Thymus (tissue), 11 donors: ENCODE results near the gene TRIM26. TPM values are rescaled to one million over a fixed set of nuclear protein-coding genes. Genes with fewer than 3 reads are reported as not detected.

Experiments used
- DNase-seq, 9 donors: peaks; one replicate each; pipeline ENCODE4 v3.0.0-alpha.2; 2013; ENCODE audit warnings: low spot score in 9 of 9, low read depth in 6 of 9, missing footprints in 1 of 9
- H3K27ac ChIP-seq, 2 donors: one replicate each; pipeline ENCODE4 v1.5.1; 2013; ENCODE audit warnings: control low read depth in 1 of 2, low read depth in 1 of 2, low read length in 1 of 2, mild to moderate bottlenecking in 1 of 2, moderate library complexity in 1 of 2
- H3K27me3 ChIP-seq, 2 donors: one replicate each; pipeline ENCODE4 v1.5.1; 2013; ENCODE audit warnings: low read length in 1 of 2; ENCODE audit not compliant: control insufficient read depth in 2 of 2, insufficient read depth in 1 of 2
- H3K36me3 ChIP-seq, 2 donors: one replicate each; pipeline ENCODE4 v1.5.1; 2013; ENCODE audit warnings: low read length in 1 of 2, mild to moderate bottlenecking in 1 of 2, moderate library complexity in 1 of 2; ENCODE audit not compliant: control insufficient read depth in 2 of 2, insufficient read depth in 2 of 2
- H3K4me1 ChIP-seq, 2 donors: one replicate each; pipeline ENCODE4 v1.5.1; 2013; ENCODE audit warnings: low read length in 2 of 2; ENCODE audit not compliant: control insufficient read depth in 2 of 2, insufficient read depth in 2 of 2
- H3K4me3 ChIP-seq, 2 donors: one replicate each; pipeline ENCODE4 v1.5.1; 2013; ENCODE audit warnings: low read length in 2 of 2, control low read depth in 1 of 2, mild to moderate bottlenecking in 1 of 2
- H3K9me3 ChIP-seq, 2 donors: one replicate each; pipeline ENCODE4 v1.5.1; 2013; ENCODE audit warnings: low read length in 1 of 2, mild to moderate bottlenecking in 1 of 2; ENCODE audit not compliant: control insufficient read depth in 2 of 2, insufficient read depth in 1 of 2
- WGBS: extraction: QIAGEN DNeasy Blood & Tissue Kit; methylation state at CpG from one replicate; pipeline ENCODE4 v1.1.7; 2013; 5-methylcytosine and 5-hydroxymethylcytosine counted together
- polyA plus RNA-seq: library from polyadenylated mRNA; stranded (reverse); fragments of 200-250 nt; gene quantifications from one replicate; pipeline ENCODE4 v1.2.3, GENCODE V29; 2013
- total RNA-seq: library from RNA; stranded (reverse); fragments of 120-200 nt; gene quantifications from one replicate; pipeline ENCODE4 v1.2.4, GENCODE V29; 2013
- donor health status: healthy.

TRIM26 gene
- total and polyA plus RNA-seq, 2 donors: 19.7 to 31.3 TPM

- no peak for DNase-seq
- WGBS: 94% methylated on average over 17 of the region's 17 CpGs
- H3K27ac ChIP-seq: no peak overlapping the region
- no peaks in the 10 kb centered on the region for H3K36me3 ChIP-seq
- H3K4me3 ChIP-seq: no peak overlapping the region
- peaks cover 0 to 3% of the 10 kb centered on the region in 2 donors for H3K9me3 ChIP-seq
- no peaks in the 10 kb centered on the region for H3K27me3 ChIP-seq
- H3K4me1 ChIP-seq: peaks cover 0 to 5% of the 10 kb centered on the region in 2 donors
Measured at GRCh38 chr6:30160008-30160784, 53.0 kb downstream of the TRIM26 start.

- H3K4me1 ChIP-seq: peaks cover 0 to 5% of the 10 kb centered on the region in 2 donors
- no peak overlapping the region for H3K27ac ChIP-seq
- 85% methylated on average over 3 of the region's 3 CpGs for WGBS
- peaks cover 0 to 3% of the 10 kb centered on the region in 2 donors for H3K9me3 ChIP-seq
- H3K4me3 ChIP-seq: no peak overlapping the region
- DNase-seq: no peak
- no peaks in the 10 kb centered on the region for H3K36me3 ChIP-seq
- no peaks in the 10 kb centered on the region for H3K27me3 ChIP-seq
Measured at GRCh38 chr6:30158475-30159040, 54.6 kb downstream of the TRIM26 start.

- Histone ChIP-seq H3K36me3 (no peaks in the 10 kb centered on the region), H3K9me3 (peaks cover 0 to 3% of the 10 kb centered on the region in 2 donors), H3K4me3 (no peak overlapping the region), H3K27ac (no peak overlapping the region), H3K27me3 (no peaks in the 10 kb centered on the region), H3K4me1 (peaks cover 0 to 2% of the 10 kb centered on the region in 2 donors)
- DNase-seq: no peak
- 97% methylated on average over 2 of the region's 2 CpGs for WGBS
Measured at GRCh38 chr6:30157999-30158398, 55.2 kb downstream of the TRIM26 start.

- Histone ChIP-seq H3K27ac (no peak overlapping the region), H3K4me1 (no peaks in the 10 kb centered on the region), H3K27me3 (no peaks in the 10 kb centered on the region), H3K4me3 (no peak overlapping the region), H3K36me3 (no peaks in the 10 kb centered on the region), H3K9me3 (peaks cover 0 to 3% of the 10 kb centered on the region in 2 donors)
- DNase-seq: no peak
Measured at GRCh38 chr6:30157581-30157980, 55.6 kb downstream of the TRIM26 start.

GRCh38 chr6:30156774-30157173, 56.4 kb downstream of the TRIM26 start:
- Histone ChIP-seq H3K27me3 (no peaks in the 10 kb centered on the region), H3K36me3 (no peaks in the 10 kb centered on the region), H3K4me3 (no peak overlapping the region), H3K9me3 (peaks cover 0 to 3% of the 10 kb centered on the region in 2 donors), H3K27ac (no peak overlapping the region), H3K4me1 (no peaks in the 10 kb centered on the region)
- 96% methylated on average over 9 of the region's 9 CpGs for WGBS
- no peak for DNase-seq

GRCh38 chr6:30156262-30156599, 57.0 kb downstream of the TRIM26 start:
- WGBS: 52% methylated on average over 4 of the region's 4 CpGs
- DNase-seq: no peak
- no peak overlapping the region for H3K27ac ChIP-seq

GRCh38 chr6:30155520-30156261, 57.5 kb downstream of the TRIM26 start:
- no peaks in the 10 kb centered on the region for H3K36me3 ChIP-seq
- no peaks in the 10 kb centered on the region for H3K4me1 ChIP-seq
- H3K4me3 ChIP-seq: no peak overlapping the region
- WGBS: 98% methylated on average over 2 of the region's 2 CpGs
- peaks cover 0 to 3% of the 10 kb centered on the region in 2 donors for H3K9me3 ChIP-seq
- no peaks in the 10 kb centered on the region for H3K27me3 ChIP-seq
- no peak overlapping the region for H3K27ac ChIP-seq
- DNase-seq: no peak

More at GRCh38 chr6:30156262-30156599, 57.0 kb downstream of the TRIM26 start:
- no peaks in the 10 kb centered on the region for H3K36me3 ChIP-seq
- H3K4me1 ChIP-seq: no peaks in the 10 kb centered on the region
- peaks cover 0 to 3% of the 10 kb centered on the region in 2 donors for H3K9me3 ChIP-seq
- H3K4me3 ChIP-seq: no peak overlapping the region
- no peaks in the 10 kb centered on the region for H3K27me3 ChIP-seq

GRCh38 chr6:30154709-30155519, 58.3 kb downstream of the TRIM26 start:
- no peaks in the 10 kb centered on the region for H3K36me3 ChIP-seq
- H3K27me3 ChIP-seq: no peaks in the 10 kb centered on the region
- no peak overlapping the region for H3K4me3 ChIP-seq
- H3K27ac ChIP-seq: no peak overlapping the region
- H3K9me3 ChIP-seq: peaks cover 0 to 3% of the 10 kb centered on the region in 2 donors
- H3K4me1 ChIP-seq: no peaks in the 10 kb centered on the region
- no peak for DNase-seq
- 89% methylated on average over 12 of the region's 12 CpGs for WGBS
